ENCODE results near the gene FAH.

- TF ChIP-seq REST (IDR thresholded peaks at IDR 0.05; ENCODE audit: unreplicated experiment) (no peak), CTCF (conservative IDR thresholded peaks at IDR 0.05; ENCODE audit: low read depth in 2 of 2) (no peak), EZH2phosphoT487 (IDR thresholded peaks at IDR 0.05; ENCODE audit: unreplicated experiment) (no peak), POLR2AphosphoS5 (IDR thresholded peaks at IDR 0.05; ENCODE audit: low read depth) (no peak), EZH2 (IDR thresholded peaks at IDR 0.05; ENCODE audit: low read depth, unreplicated experiment) (no peak), ZNF331 (CRISPR knock-in tag; IDR thresholded peaks at IDR 0.05; ENCODE audit: low read depth) (no peak), NANOG (IDR thresholded peaks at IDR 0.05; ENCODE audit: borderline replicate concordance) (no peak), CREB1 (CRISPR knock-in tag; IDR thresholded peaks at IDR 0.05; ENCODE audit: low read depth) (no peak), JUNB (IDR thresholded peaks at IDR 0.05; ENCODE audit: unreplicated experiment) (no peak), ETS1 (IDR thresholded peaks at IDR 0.05) (no peak), STAT1 (IDR thresholded peaks at IDR 0.05; ENCODE audit: unreplicated experiment) (no peak), ZNF114 (CRISPR knock-in tag; IDR thresholded peaks at IDR 0.05) (no peak), ZNF462 (CRISPR knock-in tag; IDR thresholded peaks at IDR 0.05) (no peak)
Observed at GRCh38 chr15:80109388-80109787, 43.4 kb upstream of the FAH start.
